SK-N-SH treated with all-trans-retinoic acid at 6 μM for 48 hours (cell line): ENCODE data around the gene SMYD3.
"Not testable (repeated sequence)": the region's sequence is repeated elsewhere in the genome, so short reads cannot be mapped to it uniquely, and the experiment has no call there.

Experiments used
- ATAC-seq: fragments of 200-7000 bp; cut with Tn5 transposase; 3 replicates; pipeline ENCODE4 v1.9.1; 2020; ENCODE audit warnings: mild to moderate bottlenecking, moderate library complexity
- ARNTL ChIP-seq: fragments of 450-650 bp; formaldehyde crosslinking; IDR thresholded peaks from 2 replicates; pipeline ENCODE4 v1.5.0; 2020; ENCODE audit warnings: low read depth, mild to moderate bottlenecking, moderate library complexity, borderline replicate concordance
- BACH2 ChIP-seq: fragments of 250-450 bp; sonication (Bioruptor Pico); IDR thresholded peaks from 2 replicates; pipeline ENCODE4 v1.9.0; 2021; ENCODE audit warnings: mild to moderate bottlenecking, borderline replicate concordance
- CREB5 ChIP-seq: fragments of 250-450 bp; sonication (Bioruptor Pico); IDR thresholded peaks from 2 replicates; pipeline ENCODE4 v1.5.1; 2020; ENCODE audit warnings: low read depth, mild to moderate bottlenecking, moderate library complexity
- CSRNP3 ChIP-seq: fragments of 250-450 bp; sonication (Bioruptor Pico); IDR thresholded peaks from 2 replicates; pipeline ENCODE4 v1.5.1; 2021; ENCODE audit warnings: mild to moderate bottlenecking, moderate library complexity
- ESRRG ChIP-seq: fragments of 250-450 bp; sonication (Bioruptor Pico); IDR thresholded peaks from 2 replicates; pipeline ENCODE4 v1.6.1; 2021; ENCODE audit warnings: mild to moderate bottlenecking
- GLIS3 ChIP-seq: fragments of 250-450 bp; sonication (Bioruptor Pico); IDR thresholded peaks from 2 replicates; pipeline ENCODE4 v1.5.0; 2020; ENCODE audit warnings: mild to moderate bottlenecking, moderate library complexity
- ISL1 ChIP-seq: fragments of 250-450 bp; sonication (Bioruptor Pico); IDR thresholded peaks from 2 replicates; pipeline ENCODE4 v2.1.2; 2022; ENCODE audit warnings: mild to moderate bottlenecking, moderate library complexity
- OSR1 ChIP-seq: fragments of 250-450 bp; sonication (Bioruptor Pico); IDR thresholded peaks from 2 replicates; pipeline ENCODE4 v1.8.0; 2022; ENCODE audit warnings: moderate library complexity, mild to moderate bottlenecking, inconsistent platforms
- PATZ1 ChIP-seq: fragments of 250-450 bp; sonication (Bioruptor Pico); IDR thresholded peaks from 2 replicates; pipeline ENCODE4 v1.8.0; 2020; ENCODE audit warnings: mild to moderate bottlenecking, moderate library complexity, borderline replicate concordance
- POU6F1 ChIP-seq: fragments of 250-450 bp; sonication (Bioruptor Pico); IDR thresholded peaks from 2 replicates; pipeline ENCODE4 v1.8.0; 2021; ENCODE audit warnings: low read depth, mild to moderate bottlenecking, moderate library complexity, borderline replicate concordance
- PPARA ChIP-seq: fragments of 250-450 bp; sonication (Bioruptor Pico); IDR thresholded peaks from 2 replicates; pipeline ENCODE4 v1.5.0; 2020; ENCODE audit warnings: mild to moderate bottlenecking, borderline replicate concordance
- RARB ChIP-seq: fragments of 250-450 bp; sonication (Bioruptor Pico); IDR thresholded peaks from 2 replicates; pipeline ENCODE4 v1.8.0; 2021; ENCODE audit warnings: mild to moderate bottlenecking, moderate library complexity
- SNAI2 ChIP-seq: fragments of 250-450 bp; sonication (Bioruptor Pico); IDR thresholded peaks from 2 replicates; pipeline ENCODE4 v1.5.0; 2020; ENCODE audit warnings: mild to moderate bottlenecking, moderate library complexity
- TCF4 ChIP-seq: fragments of 250-450 bp; sonication (Bioruptor Pico); IDR thresholded peaks from 2 replicates; pipeline ENCODE4 v1.8.0; 2021; ENCODE audit warnings: mild to moderate bottlenecking, moderate library complexity, borderline replicate concordance
- TOX ChIP-seq: fragments of 250-450 bp; sonication (Bioruptor Pico); IDR thresholded peaks from 2 replicates; pipeline ENCODE4 v1.8.0; 2021; ENCODE audit warnings: mild to moderate bottlenecking, moderate library complexity, borderline replicate concordance
- TSHZ2 ChIP-seq: fragments of 250-450 bp; sonication (Bioruptor Pico); IDR thresholded peaks from 2 replicates; pipeline ENCODE4 v1.5.0; 2020; ENCODE audit warnings: mild to moderate bottlenecking, moderate library complexity
- ZC3H10 ChIP-seq: fragments of 250-450 bp; sonication (Bioruptor Pico); IDR thresholded peaks from 2 replicates; pipeline ENCODE4 v1.5.1; 2021; ENCODE audit warnings: mild to moderate bottlenecking, moderate library complexity
- ZFP3 ChIP-seq: fragments of 250-450 bp; sonication (Bioruptor Pico); IDR thresholded peaks from 2 replicates; pipeline ENCODE4 v1.5.0; 2020; ENCODE audit warnings: mild to moderate bottlenecking, moderate library complexity
- ZFP30 ChIP-seq: fragments of 450-650 bp; formaldehyde crosslinking; IDR thresholded peaks from 2 replicates; pipeline ENCODE4 v1.5.0; 2022; ENCODE audit warnings: mild to moderate bottlenecking, moderate library complexity
- ZNF565 ChIP-seq: fragments of 450-650 bp; formaldehyde crosslinking; conservative IDR thresholded peaks from 2 replicates; pipeline ENCODE4 v1.5.0; 2020; ENCODE audit warnings: low read depth, mild to moderate bottlenecking, moderate library complexity
- ZNF70 ChIP-seq: fragments of 450-650 bp; formaldehyde crosslinking; IDR thresholded peaks from 2 replicates; pipeline ENCODE4 v1.5.0; 2020; ENCODE audit warnings: mild to moderate bottlenecking, moderate library complexity
- ZNF8 ChIP-seq: fragments of 450-650 bp; formaldehyde crosslinking; IDR thresholded peaks from 2 replicates; pipeline ENCODE4 v1.5.0; 2020; ENCODE audit warnings: mild to moderate bottlenecking, moderate library complexity

Gene SMYD3

GRCh38 chr1:245717611-245718010 lies 789.5 kb downstream of the SMYD3 start:
- TF ChIP-seq RARB = no peak
- TF ChIP-seq ZNF8 (CRISPR knock-in tag) = no peak
- TF ChIP-seq ZFP30 (CRISPR knock-in tag) = no peak
- ATAC-seq = no peak

GRCh38 chr1:245716561-245716960 lies 790.5 kb downstream of the SMYD3 start:
- no peak for TF ChIP-seq TCF4 (CRISPR knock-in tag)
- ATAC-seq = no peak

DNA sequence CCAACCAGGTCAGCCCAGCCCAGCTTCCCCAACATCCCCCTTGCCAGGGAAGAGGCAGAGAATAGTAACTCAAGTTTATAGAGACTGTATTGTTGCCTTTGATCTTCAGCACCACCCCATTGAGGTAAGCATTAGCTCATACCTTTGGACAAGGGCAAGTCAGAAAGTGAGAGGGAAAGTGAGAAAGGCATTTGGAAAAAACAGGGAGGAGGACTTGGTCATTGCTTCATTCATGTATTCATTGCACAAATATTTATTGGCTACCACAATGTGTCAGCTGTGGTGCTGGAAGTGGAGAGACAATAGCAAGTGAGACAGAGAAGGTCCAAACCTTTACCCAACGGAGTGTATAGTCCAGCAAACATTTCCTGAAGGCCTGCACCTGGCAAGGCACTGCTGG lies 791.1 kb downstream of the SMYD3 start:
- ATAC-seq = peak; percentile 18; the same call in 2 of the 3 replicates
- TF ChIP-seq ESRRG (no peak), ISL1 (no peak), PPARA (no peak), ARNTL (CRISPR knock-in tag) (no peak), ZFP3 (CRISPR knock-in tag) (no peak), TOX (CRISPR knock-in tag) (no peak), BACH2 (CRISPR knock-in tag) (no peak), ZNF8 (CRISPR knock-in tag) (no peak), ZC3H10 (CRISPR knock-in tag) (no peak), SNAI2 (CRISPR knock-in tag) (no peak), ZNF565 (CRISPR knock-in tag) (no peak), CSRNP3 (CRISPR knock-in tag) (no peak), POU6F1 (no peak), TSHZ2 (CRISPR knock-in tag) (no peak), RARB (no peak), ZNF70 (CRISPR knock-in tag) (no peak), TCF4 (CRISPR knock-in tag) (no peak), CREB5 (CRISPR knock-in tag) (no peak), OSR1 (no peak), GLIS3 (CRISPR knock-in tag) (no peak)

DNA sequence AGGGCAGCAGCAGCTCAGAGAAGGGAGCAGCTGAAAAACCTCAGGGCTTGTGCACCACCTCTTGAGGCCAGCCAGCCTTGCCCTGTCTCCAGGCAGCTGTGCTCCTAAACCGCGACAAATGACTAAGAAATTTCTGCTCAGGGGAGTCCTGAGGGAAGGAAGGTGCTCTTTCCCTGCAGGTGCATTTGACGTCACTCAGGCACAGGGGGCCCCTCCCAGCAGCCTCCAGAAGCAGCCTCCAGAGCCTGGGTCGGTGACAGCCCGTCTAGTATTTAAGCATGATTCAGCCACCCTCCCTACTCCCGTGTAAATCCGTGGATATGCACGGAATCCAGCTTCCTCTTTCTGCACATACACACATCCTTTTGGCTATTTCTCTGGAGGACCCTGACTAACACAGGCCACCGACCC lies 791.8 kb downstream of the SMYD3 start:
- ATAC-seq = no peak; the same call in 1 of the 3 replicates
- TF ChIP-seq PPARA (no peak), ZNF70 (CRISPR knock-in tag) (no peak), ISL1 (no peak), CREB5 (CRISPR knock-in tag) (no peak), ZFP3 (CRISPR knock-in tag) (no peak), CSRNP3 (CRISPR knock-in tag) (no peak), ZFP30 (CRISPR knock-in tag) (no peak), RARB (no peak), OSR1 (no peak), TOX (CRISPR knock-in tag) (no peak), ZNF565 (CRISPR knock-in tag) (no peak), PATZ1 (CRISPR knock-in tag) (no peak)

DNA sequence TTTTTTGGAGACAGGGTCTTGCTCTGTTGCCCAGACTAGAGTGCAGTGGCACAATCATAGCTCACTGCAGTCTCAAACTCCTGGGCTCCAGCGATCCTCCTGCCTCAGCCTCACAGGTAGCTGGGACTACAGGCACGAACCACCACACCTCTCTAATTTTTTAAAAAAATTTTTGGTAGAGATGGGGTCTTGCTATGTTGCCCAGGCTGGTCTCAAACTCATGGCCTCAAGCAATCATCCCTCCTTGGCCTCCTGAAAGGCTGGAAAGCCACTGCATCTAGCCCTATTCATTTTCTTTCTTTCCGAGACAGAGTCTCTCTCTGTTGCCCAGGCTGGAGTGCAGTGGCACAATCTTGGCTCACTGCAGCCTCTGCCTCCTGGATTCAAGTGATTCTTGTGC lies 793.1 kb downstream of the SMYD3 start:
- not testable (repeated sequence) for ATAC-seq
